Measurements from ENCODE around the gene REEP3.

GRCh38 chr10:63518690-63519288 lies 2.4 kb upstream of the REEP3 start:
- TF ChIP-seq CTCF (IDR thresholded peaks at IDR 0.05) (no peak), POLR2A (IDR thresholded peaks at IDR 0.05) (no peak), POLR2AphosphoS5 (IDR thresholded peaks at IDR 0.05) (no peak)
